ENCODE data around the gene BSDC1.
"Not testable (repeated sequence)": the region's sequence is repeated elsewhere in the genome, so short reads cannot be mapped to it uniquely, and the experiment has no call there.

Gene BSDC1

GRCh38 chr1:32394141-32394889 lies at the start of gene BSDC1:
TSS of gene BSDC1 (minus strand) at chr1:32394441. CDS start at chr1:32394414, 27 bp downstream.
- in situ Hi-C loops (cut with HindIII; ENCODE audit: low pct_ligation_motif_present, low pct_unique_long_range_greater_than_20kb, low sequenced_read_pairs), result no loop called here
- DNase-seq, result peak; percentile 93

GRCh38 chr1:32441467-32441866 lies 47.2 kb upstream of the BSDC1 start:
- DNase-seq; in situ Hi-C loops (cut with HindIII; ENCODE audit: low pct_ligation_motif_present, low pct_unique_long_range_greater_than_20kb, low sequenced_read_pairs): not testable (repeated sequence)

- DNase-seq; in situ Hi-C loops (cut with HindIII; ENCODE audit: low pct_ligation_motif_present, low pct_unique_long_range_greater_than_20kb, low sequenced_read_pairs): not testable (repeated sequence)
Observed at GRCh38 chr1:32438777-32439176, 44.5 kb upstream of the BSDC1 start.

- DNase-seq, result no peak
- in situ Hi-C loops (cut with HindIII; ENCODE audit: low pct_ligation_motif_present, low pct_unique_long_range_greater_than_20kb, low sequenced_read_pairs), result no loop called here
Observed at GRCh38 chr1:32438136-32438535, 43.9 kb upstream of the BSDC1 start.

- DNase-seq, result no peak
- in situ Hi-C loops (cut with HindIII; ENCODE audit: low pct_ligation_motif_present, low pct_unique_long_range_greater_than_20kb, low sequenced_read_pairs), result no loop called here
Observed at GRCh38 chr1:32431736-32432400, 37.6 kb upstream of the BSDC1 start.

- in situ Hi-C loops (cut with HindIII; ENCODE audit: low pct_ligation_motif_present, low pct_unique_long_range_greater_than_20kb, low sequenced_read_pairs), result no loop called here
- no peak for DNase-seq
Observed at GRCh38 chr1:32427264-32427963, 33.2 kb upstream of the BSDC1 start.

GRCh38 chr1:32426489-32427255 lies 32.4 kb upstream of the BSDC1 start:
- in situ Hi-C loops (cut with HindIII; ENCODE audit: low pct_ligation_motif_present, low pct_unique_long_range_greater_than_20kb, low sequenced_read_pairs), result no loop called here
- no peak for DNase-seq

GRCh38 chr1:32421775-32422174 lies 27.5 kb upstream of the BSDC1 start:
- no peak for DNase-seq
- in situ Hi-C loops (cut with HindIII; ENCODE audit: low pct_ligation_motif_present, low pct_unique_long_range_greater_than_20kb, low sequenced_read_pairs), result no loop called here

GRCh38 chr1:32414186-32414886 lies 20.1 kb upstream of the BSDC1 start:
- in situ Hi-C loops (cut with HindIII; ENCODE audit: low pct_ligation_motif_present, low pct_unique_long_range_greater_than_20kb, low sequenced_read_pairs), result no loop called here
- no peak for DNase-seq

- DNase-seq, result peak; percentile 45
- in situ Hi-C loops (cut with HindIII; ENCODE audit: low pct_ligation_motif_present, low pct_unique_long_range_greater_than_20kb, low sequenced_read_pairs), result no loop called here
Observed at GRCh38 chr1:32413507-32414185, 19.4 kb upstream of the BSDC1 start.

GRCh38 chr1:32411261-32411660 lies 17.0 kb upstream of the BSDC1 start:
- DNase-seq, result no peak
- in situ Hi-C loops (cut with HindIII; ENCODE audit: low pct_ligation_motif_present, low pct_unique_long_range_greater_than_20kb, low sequenced_read_pairs), result no loop called here

GRCh38 chr1:32406629-32407111 lies 12.4 kb upstream of the BSDC1 start:
- DNase-seq, result no peak
- in situ Hi-C loops (cut with HindIII; ENCODE audit: low pct_ligation_motif_present, low pct_unique_long_range_greater_than_20kb, low sequenced_read_pairs), result no loop called here

- in situ Hi-C loops (cut with HindIII; ENCODE audit: low pct_ligation_motif_present, low pct_unique_long_range_greater_than_20kb, low sequenced_read_pairs), result no loop called here
- no peak for DNase-seq
Observed at GRCh38 chr1:32405672-32406467, 11.6 kb upstream of the BSDC1 start.

- DNase-seq, result no peak
- in situ Hi-C loops (cut with HindIII; ENCODE audit: low pct_ligation_motif_present, low pct_unique_long_range_greater_than_20kb, low sequenced_read_pairs), result no loop called here
Observed at GRCh38 chr1:32404946-32405345, 10.7 kb upstream of the BSDC1 start.

- peak; percentile 67 for DNase-seq
- in situ Hi-C loops (cut with HindIII; ENCODE audit: low pct_ligation_motif_present, low pct_unique_long_range_greater_than_20kb, low sequenced_read_pairs), result no loop called here
Observed at GRCh38 chr1:32400876-32401631, 6.8 kb upstream of the BSDC1 start.

- in situ Hi-C loops (cut with HindIII; ENCODE audit: low pct_ligation_motif_present, low pct_unique_long_range_greater_than_20kb, low sequenced_read_pairs), result no loop called here
Observed at GRCh38 chr1:32399843-32400242, 5.6 kb upstream of the BSDC1 start.

More at GRCh38 chr1:32399843-32400242, 5.6 kb upstream of the BSDC1 start:
- DNase-seq, result no peak

Data from ACHN (cell line).